Measurements from ENCODE around the gene EXOSC7. TPM values are rescaled to one million over a fixed set of nuclear protein-coding genes. Genes with fewer than 3 reads are reported as not detected.

EXOSC7 gene
- total RNA-seq, 6 donors from 2014 or later: 35.8 to 55.5 (median 41.1) TPM

DNA sequence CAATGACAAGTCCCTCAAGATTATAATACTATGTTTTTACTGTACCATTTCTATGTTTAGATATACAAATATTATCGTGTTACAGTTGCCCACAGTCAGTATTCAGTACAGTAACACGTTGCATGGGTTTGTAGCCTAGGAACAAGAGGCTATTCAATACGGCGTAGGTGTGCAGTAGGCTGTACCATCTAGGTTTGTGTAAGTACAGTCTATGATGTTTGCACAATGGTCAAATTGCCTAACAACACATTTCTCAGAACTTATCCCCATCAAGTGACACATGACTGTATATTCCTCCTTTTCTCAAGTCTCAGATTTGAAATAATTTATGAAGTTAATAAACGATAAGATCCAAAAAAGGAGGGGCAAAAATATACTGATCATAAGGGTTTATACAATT is 21.7 kb upstream of the EXOSC7 start:
- Histone ChIP-seq H3K27me3 (no peaks in the 10 kb centered on the region), H3K4me3 (no peak overlapping the region), H3K4me1 (peaks cover 22 to 36% (median 27%) of the 10 kb centered on the region in 4 donors), H3K36me3 (peaks cover 0 to 35% (median 10%) of the 10 kb centered on the region in 4 donors), H3K9me3 (no peaks in the 10 kb centered on the region), H3K27ac (peak overlapping the region in 3 of 4 donors; percentile 55 to 83 (median 79))
- DNase-seq (peak in 1 of 2 donors; percentile 39), ATAC-seq (ENCODE audit: low FRiP score in 2 of 2) (peak; percentile 60)
- 51 to 63% methylated on average over 5 of the region's 5 CpGs for WGBS, 2 donors
- TF ChIP-seq EP300 (IDR thresholded peaks at IDR 0.05) (peak in 2 of 4 donors; percentile 38 to 78), POLR2AphosphoS5 (IDR thresholded peaks at IDR 0.05) (peak in 1 of 2 donors; percentile 31), POLR2A (IDR thresholded peaks at IDR 0.05) (no peak)

DNA sequence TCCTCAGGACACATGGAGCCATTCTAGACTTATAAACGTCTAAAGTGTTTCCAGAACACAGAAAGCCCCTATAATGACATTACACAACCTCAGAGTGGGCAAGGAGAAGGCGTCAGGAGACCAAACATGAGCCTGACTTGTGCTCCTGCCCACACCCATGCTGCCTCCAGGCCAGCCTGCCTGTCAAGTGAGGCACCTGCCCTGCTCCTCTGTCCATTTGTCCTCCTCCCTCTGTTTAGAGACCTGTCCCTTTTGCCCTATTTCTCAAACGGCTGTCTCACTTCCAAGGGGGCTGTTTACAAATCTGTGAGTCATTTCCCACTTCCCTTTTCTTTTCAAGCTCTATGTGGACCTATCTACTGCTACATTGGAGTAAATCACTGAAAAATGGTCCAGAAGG is 21.1 kb upstream of the EXOSC7 start:
- Histone ChIP-seq H3K27me3 (no peaks in the 10 kb centered on the region), H3K27ac (peak overlapping the region; percentile 55 to 83 (median 68)), H3K9me3 (no peaks in the 10 kb centered on the region), H3K36me3 (peaks cover 0 to 35% (median 10%) of the 10 kb centered on the region in 4 donors), H3K4me3 (no peak overlapping the region), H3K4me1 (peaks cover 22 to 36% (median 29%) of the 10 kb centered on the region in 4 donors)
- ATAC-seq (ENCODE audit: low FRiP score in 2 of 2): peak; percentile 51 to 64
- peak in 1 of 4 donors; percentile 1 for TF ChIP-seq EP300 (IDR thresholded peaks at IDR 0.05)
- TF ChIP-seq POLR2AphosphoS5 (IDR thresholded peaks at IDR 0.05): no peak
- DNase-seq: peak in 1 of 2 donors; percentile 72
- 17 to 33% methylated on average over 3 of the region's 3 CpGs for WGBS, 2 donors

DNA sequence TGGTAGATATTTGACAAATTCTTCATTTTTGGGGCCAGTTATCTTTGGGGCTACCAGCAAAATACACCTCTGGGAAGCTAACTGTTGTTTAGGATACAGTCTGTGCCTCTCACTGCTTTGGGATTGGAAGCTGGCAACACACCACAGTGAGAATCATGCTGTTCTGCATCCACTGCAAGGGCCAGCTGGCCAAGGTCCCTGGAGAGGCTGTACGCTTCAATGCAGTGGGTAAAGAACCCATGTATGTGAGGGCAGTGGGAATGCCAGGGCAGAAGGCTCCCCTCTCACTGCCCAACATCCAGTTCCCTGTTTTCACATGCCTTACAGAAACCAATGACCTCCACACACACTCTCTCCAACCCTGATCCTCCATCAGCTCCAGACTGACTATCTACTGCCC is 20.1 kb upstream of the EXOSC7 start:
- TF ChIP-seq, protein P1, sequence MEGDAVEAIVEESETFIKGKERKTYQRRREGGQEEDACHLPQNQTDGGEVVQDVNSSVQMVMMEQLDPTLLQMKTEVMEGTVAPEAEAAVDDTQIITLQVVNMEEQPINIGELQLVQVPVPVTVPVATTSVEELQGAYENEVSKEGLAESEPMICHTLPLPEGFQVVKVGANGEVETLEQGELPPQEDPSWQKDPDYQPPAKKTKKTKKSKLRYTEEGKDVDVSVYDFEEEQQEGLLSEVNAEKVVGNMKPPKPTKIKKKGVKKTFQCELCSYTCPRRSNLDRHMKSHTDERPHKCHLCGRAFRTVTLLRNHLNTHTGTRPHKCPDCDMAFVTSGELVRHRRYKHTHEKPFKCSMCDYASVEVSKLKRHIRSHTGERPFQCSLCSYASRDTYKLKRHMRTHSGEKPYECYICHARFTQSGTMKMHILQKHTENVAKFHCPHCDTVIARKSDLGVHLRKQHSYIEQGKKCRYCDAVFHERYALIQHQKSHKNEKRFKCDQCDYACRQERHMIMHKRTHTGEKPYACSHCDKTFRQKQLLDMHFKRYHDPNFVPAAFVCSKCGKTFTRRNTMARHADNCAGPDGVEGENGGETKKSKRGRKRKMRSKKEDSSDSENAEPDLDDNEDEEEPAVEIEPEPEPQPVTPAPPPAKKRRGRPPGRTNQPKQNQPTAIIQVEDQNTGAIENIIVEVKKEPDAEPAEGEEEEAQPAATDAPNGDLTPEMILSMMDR (IDR thresholded peaks at IDR 0.05): no peak
- TF ChIP-seq EP300 (IDR thresholded peaks at IDR 0.05) (no peak), POLR2AphosphoS5 (IDR thresholded peaks at IDR 0.05) (no peak), POLR2A (IDR thresholded peaks at IDR 0.05) (no peak)
- 83 to 100% methylated on average over 1 of the region's 1 CpG for WGBS, 2 donors
- Histone ChIP-seq H3K4me1 (peaks cover 22 to 41% (median 31%) of the 10 kb centered on the region in 4 donors), H3K27me3 (no peaks in the 10 kb centered on the region), H3K9me3 (no peaks in the 10 kb centered on the region), H3K36me3 (peaks cover 0 to 33% (median 10%) of the 10 kb centered on the region in 4 donors), H3K27ac (no peak overlapping the region), H3K4me3 (no peak overlapping the region)
- ATAC-seq (ENCODE audit: low FRiP score in 2 of 2): no peak
- no peak for DNase-seq

DNA sequence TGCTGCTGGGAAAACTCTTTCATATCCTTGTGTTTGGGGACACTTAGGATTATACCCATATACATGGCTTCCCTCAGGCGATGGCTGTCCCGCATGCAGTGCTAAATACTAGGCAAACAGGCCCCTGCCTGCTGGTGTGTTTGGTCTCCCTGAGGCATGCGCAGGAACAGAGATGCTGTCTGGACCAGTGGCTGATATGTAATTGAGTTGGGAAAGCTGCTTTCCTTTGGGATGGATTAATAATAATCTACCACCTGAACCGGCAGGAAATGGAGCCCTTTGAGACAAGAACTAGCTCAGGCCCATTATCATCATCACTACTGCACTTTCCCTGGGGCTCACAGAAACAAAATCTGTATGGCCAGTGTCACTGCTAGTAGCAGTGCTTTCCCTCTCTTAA is 18.1 kb upstream of the EXOSC7 start:
- Histone ChIP-seq H3K9me3 (no peaks in the 10 kb centered on the region), H3K4me1 (peaks cover 33 to 50% (median 43%) of the 10 kb centered on the region in 4 donors), H3K4me3 (no peak overlapping the region), H3K36me3 (peaks cover 0 to 32% (median 10%) of the 10 kb centered on the region in 4 donors), H3K27ac (no peak overlapping the region), H3K27me3 (no peaks in the 10 kb centered on the region)
- ATAC-seq (ENCODE audit: low FRiP score in 2 of 2) (no peak), DNase-seq (no peak)
- 81 to 87% methylated on average over 4 of the region's 4 CpGs for WGBS, 2 donors
- TF ChIP-seq, protein P1 (IDR thresholded peaks at IDR 0.05): no peak
- TF ChIP-seq EP300 (IDR thresholded peaks at IDR 0.05): no peak
- TF ChIP-seq POLR2AphosphoS5 (IDR thresholded peaks at IDR 0.05): no peak
- no peak for TF ChIP-seq POLR2A (IDR thresholded peaks at IDR 0.05)

DNA sequence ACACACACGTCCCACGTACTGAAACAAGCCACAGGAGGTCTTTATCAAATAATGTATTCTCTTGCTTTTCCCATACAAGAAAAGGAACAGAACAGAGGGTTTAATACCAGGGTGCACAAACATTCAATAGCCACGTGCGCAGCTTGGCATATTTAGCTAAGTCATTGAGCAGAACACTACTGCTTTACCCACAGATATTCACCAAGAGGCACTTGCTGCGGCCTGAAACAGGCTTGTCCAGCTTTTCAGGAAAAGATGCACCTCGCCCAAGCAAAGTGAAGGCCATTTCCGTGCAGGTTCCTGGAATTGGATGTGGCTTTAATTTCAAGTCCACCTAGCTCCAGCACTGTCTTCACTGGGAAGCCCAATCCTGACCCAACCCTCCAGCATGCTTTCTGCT is 17.7 kb upstream of the EXOSC7 start:
- TF ChIP-seq POLR2A (IDR thresholded peaks at IDR 0.05) (no peak), POLR2AphosphoS5 (IDR thresholded peaks at IDR 0.05) (no peak), EP300 (IDR thresholded peaks at IDR 0.05) (no peak)
- TF ChIP-seq, protein P1 (IDR thresholded peaks at IDR 0.05): no peak
- DNase-seq (peak in 1 of 2 donors; percentile 69), ATAC-seq (ENCODE audit: low FRiP score in 2 of 2) (no peak)
- Histone ChIP-seq H3K4me3 (no peak overlapping the region), H3K4me1 (peaks cover 34 to 52% (median 44%) of the 10 kb centered on the region in 4 donors), H3K9me3 (no peaks in the 10 kb centered on the region), H3K36me3 (peaks cover 0 to 32% (median 10%) of the 10 kb centered on the region in 4 donors), H3K27me3 (no peaks in the 10 kb centered on the region), H3K27ac (no peak overlapping the region)
- WGBS, 2 donors: 66 to 75% methylated on average over 7 of the region's 7 CpGs
